Pancreas (tissue), 10 donors: ENCODE measurements around the gene ITGB8. TPM values are rescaled to one million over a fixed set of nuclear protein-coding genes. Genes with fewer than 3 reads are reported as not detected.
A peak's percentile ranks its signal among the peaks of the same experiment; 100 is the strongest.

ENCODE experiments used
- ATAC-seq, 4 donors: fragments of 200-7000 bp; cut with Tn5 transposase; one replicate each; pipeline versions ENCODE4 v1.8.0 to v1.9.1; 2020; ENCODE audit warnings: mild to moderate bottlenecking in 4 of 4, moderate library complexity in 4 of 4
- DNase-seq, 6 donors: peaks; one replicate each; pipeline ENCODE4 v3.0.0-alpha.2; 2020
- FAIRE-seq: peaks from 2 replicates; lab custom pipeline; 2012; peaks lifted over from hg19 to GRCh38; lab: Jason Lieb, UNC
- H3K27ac ChIP-seq, 4 donors: fragments of 200-600 bp; sonication (generic); 1 replicate in 3 of 4; 2 replicates in 1 of 4; pipeline versions ENCODE4 v1.5.0 to v1.8.0; 2020
- H3K27me3 ChIP-seq, 4 donors: fragments of 200-600 bp; one replicate each; pipeline ENCODE4 v1.8.0; 2021
- H3K36me3 ChIP-seq, 3 donors: fragments of 200-600 bp; sonication (generic) in 1 of 3; one replicate each; pipeline versions ENCODE4 v1.5.0 to v1.8.0; 2020 to 2021
- H3K4me1 ChIP-seq, 3 donors: fragments of 200-600 bp; one replicate each; pipeline ENCODE4 v1.8.0; 2021
- H3K4me3 ChIP-seq, 4 donors: fragments of 200-600 bp; sonication (generic) in 2 of 4; one replicate each; pipeline versions ENCODE4 v1.5.0 to v1.8.0; 2020 to 2021
- H3K9me3 ChIP-seq, 4 donors: fragments of 200-600 bp; one replicate each; pipeline ENCODE4 v1.8.0; 2021
- CTCF ChIP-seq, 4 donors: fragments of 200-600 bp; sonication (generic) in 3 of 4; IDR thresholded peaks; one replicate each; pipeline versions ENCODE4 v1.5.0 to v1.8.0; 2021; ENCODE audit warnings: antibody characterized with exemption in 4 of 4
- WGBS, 2 donors: extraction: QIAGEN DNeasy Blood & Tissue Kit; methylation state at CpG; one replicate each; pipeline ENCODE4 v1.1.7; 2013; 5-methylcytosine and 5-hydroxymethylcytosine counted together
- intact Hi-C, 3 donors: fragments of 100-400 bp; cut with DNase I; formaldehyde crosslinking; loops; one replicate each; pipeline versions ENCODE4 v1.11.1 to v1.14.2; 2022
- polyA plus RNA-seq, 2 donors: library from polyadenylated mRNA; stranded (reverse); fragments of 200-250 nt; gene quantifications; one replicate each; pipeline ENCODE4 v1.2.3, GENCODE V29; 2013
- total RNA-seq, 6 donors: library from RNA; stranded (reverse); fragmentation: NEBNext Ultra II Directional in 4 of 6; extraction: Animal tissue kit (Norgen Biotek cat#: 25700) in 4 of 6; gene quantifications; one replicate each; pipeline versions ENCODE4 v1.2.1 to v1.2.4, GENCODE V29; 2021 to 2023
- donor health status: healthy with polysubstance abuse.
- donor health status: DM: no; HTN: no; CAD: no; lungs with moderate emphysema.
- donor health status: DM: no; HTN: no; CAD: no.
- donor health status: control.
- donor health status: control.
- donor health status: Bipolar disorder and iron deficiency.
- donor health status: DM: yes; HTN: yes; CAD: no.
- donor health status: DM: no; HTN: no; CAD: no.
- donor health status: DM: no; HTN: no; CAD: no.
- donor health status: DM: yes; HTN: yes; CAD: no.

ITGB8 gene
- total and polyA plus RNA-seq, 8 donors, result 3.9 to 39.8 (median 11.5) TPM

- intact Hi-C loops, result no loop called here
- no peaks in the 10 kb centered on the region for H3K9me3 ChIP-seq
- DNase-seq (no peak), ATAC-seq (no peak), FAIRE-seq (no peak)
- H3K4me1 ChIP-seq, result no peaks in the 10 kb centered on the region
- TF ChIP-seq CTCF (IDR thresholded peaks at IDR 0.05), result no peak
- no peak overlapping the region for H3K27ac ChIP-seq
- H3K4me3 ChIP-seq, result no peak overlapping the region
- H3K36me3 ChIP-seq, result no peaks in the 10 kb centered on the region
- no peaks in the 10 kb centered on the region for H3K27me3 ChIP-seq
Observed at GRCh38 chr7:20347680-20348079, 17.0 kb downstream of the ITGB8 start.

GRCh38 chr7:20348125-20348807 is 17.6 kb downstream of the ITGB8 start:
- DNase-seq (no peak), ATAC-seq (no peak), FAIRE-seq (no peak)
- no peak for TF ChIP-seq CTCF (IDR thresholded peaks at IDR 0.05)
- WGBS, 2 donors, result 54 to 63% methylated on average over 2 of the region's 2 CpGs
- no peaks in the 10 kb centered on the region for H3K36me3 ChIP-seq
- H3K9me3 ChIP-seq, result no peaks in the 10 kb centered on the region
- no peak overlapping the region for H3K27ac ChIP-seq
- H3K4me1 ChIP-seq, result no peaks in the 10 kb centered on the region
- intact Hi-C loops, result no loop called here
- H3K27me3 ChIP-seq, result no peaks in the 10 kb centered on the region
- H3K4me3 ChIP-seq, result no peak overlapping the region

GRCh38 chr7:20350518-20350951 is 19.8 kb downstream of the ITGB8 start:
- Histone ChIP-seq H3K9me3 (no peaks in the 10 kb centered on the region), H3K4me1 (no peaks in the 10 kb centered on the region), H3K27ac (no peak overlapping the region), H3K36me3 (no peaks in the 10 kb centered on the region), H3K27me3 (no peaks in the 10 kb centered on the region), H3K4me3 (no peak overlapping the region)
- 38 to 54% methylated on average over 4 of the region's 4 CpGs for WGBS, 2 donors
- ATAC-seq (peak; percentile 15 to 43 (median 38)), DNase-seq (no peak), FAIRE-seq (no peak)
- TF ChIP-seq CTCF (IDR thresholded peaks at IDR 0.05), result no peak
- intact Hi-C loops, result no loop called here

- 97 to 98% methylated on average over 1 of the region's 1 CpG for WGBS, 2 donors
- no peaks in the 10 kb centered on the region for H3K36me3 ChIP-seq
- no peaks in the 10 kb centered on the region for H3K9me3 ChIP-seq
- H3K27me3 ChIP-seq, result no peaks in the 10 kb centered on the region
- DNase-seq, result no peak
- intact Hi-C loops, result no loop called here
- no peak for TF ChIP-seq CTCF (IDR thresholded peaks at IDR 0.05)
- no peak for FAIRE-seq
- H3K27ac ChIP-seq, result no peak overlapping the region
- H3K4me1 ChIP-seq, result peaks cover 0 to 3% (median 0%) of the 10 kb centered on the region in 3 donors
- H3K4me3 ChIP-seq, result no peak overlapping the region
- ATAC-seq, result no peak
Observed at GRCh38 chr7:20350996-20351692, 20.4 kb downstream of the ITGB8 start.

- ATAC-seq (no peak), FAIRE-seq (no peak), DNase-seq (no peak)
- H3K9me3 ChIP-seq, result no peaks in the 10 kb centered on the region
- intact Hi-C loops, result no loop called here
- peak overlapping the region in 1 of 4 donors; percentile 21 for H3K27ac ChIP-seq
- peaks cover 0 to 3% (median 0%) of the 10 kb centered on the region in 3 donors for H3K4me1 ChIP-seq
- no peaks in the 10 kb centered on the region for H3K36me3 ChIP-seq
- TF ChIP-seq CTCF (IDR thresholded peaks at IDR 0.05), result no peak
- no peak overlapping the region for H3K4me3 ChIP-seq
- no peaks in the 10 kb centered on the region for H3K27me3 ChIP-seq
- 58 to 63% methylated on average over 1 of the region's 1 CpG for WGBS, 2 donors
Observed at GRCh38 chr7:20351901-20352300, 21.2 kb downstream of the ITGB8 start.
